ENCODE results near the gene LPP. TPM values are rescaled to one million over a fixed set of nuclear protein-coding genes. Genes with fewer than 3 reads are reported as not detected.
A peak's percentile ranks its signal among the peaks of the same experiment; 100 is the strongest.

Gene LPP
- total RNA-seq, 1 donor: 77.4 TPM

DNA sequence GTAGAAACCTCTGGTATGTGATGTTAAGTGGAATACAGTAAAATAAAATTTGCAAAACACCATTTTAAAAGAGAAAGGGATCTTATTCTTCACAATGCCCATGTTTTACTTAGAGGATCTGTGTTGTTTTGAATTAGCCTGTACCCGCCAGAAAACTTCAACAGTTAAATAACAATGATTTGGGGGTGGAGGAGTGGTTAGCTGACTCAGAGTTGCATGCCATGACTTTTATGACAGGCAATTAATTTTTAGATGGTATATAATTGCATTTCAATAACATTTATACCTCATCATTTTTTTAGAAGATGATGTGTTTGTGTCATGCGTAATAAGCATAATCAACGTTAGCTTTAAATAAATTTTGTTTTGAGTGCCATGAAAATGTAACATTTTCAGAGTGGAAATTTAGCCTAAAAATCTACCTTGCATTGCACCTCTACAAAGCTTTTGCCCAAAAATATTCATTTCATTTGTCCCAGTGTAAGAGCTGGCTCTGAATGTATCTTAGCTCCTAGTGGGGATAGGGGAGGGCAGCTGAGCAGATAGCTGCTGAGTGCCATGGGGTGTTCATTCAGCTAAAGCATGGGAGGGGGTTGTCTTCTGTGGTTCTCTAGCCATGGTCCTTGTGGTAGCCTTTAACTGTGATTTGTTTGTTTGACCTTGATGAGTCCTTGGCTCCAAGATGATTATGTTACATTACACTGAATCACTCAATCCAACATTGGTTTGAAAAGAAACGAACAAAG, 379.8 kb downstream of the LPP start:
- Histone ChIP-seq H3K4me1 (ENCODE audit: insufficient read depth, low read length) (peaks cover 36% of the 10 kb centered on the region), H3K4me2 (ENCODE audit: insufficient read depth, low read length) (peak overlapping the region; percentile 62), H3K27me3 (ENCODE audit: insufficient read depth, low read length) (no peaks in the 10 kb centered on the region), H3K4me3 (ENCODE audit: insufficient read depth, low read length) (peak overlapping the region; percentile 9), H3K79me2 (ENCODE audit: insufficient read depth, low read length) (peaks cover 33% of the 10 kb centered on the region), H4K20me1 (ENCODE audit: insufficient read depth, low read length) (peaks cover 10% of the 10 kb centered on the region), H3K36me3 (ENCODE audit: insufficient read depth, low read length) (no peaks in the 10 kb centered on the region), H3K27ac (ENCODE audit: low read depth, low read length) (peak overlapping the region; percentile 61), H2AFZ (ENCODE audit: low read length) (no peak overlapping the region), H3K9me3 (ENCODE audit: low read depth, low read length) (no peaks in the 10 kb centered on the region)
- no peak for DNase-seq (ENCODE audit: insufficient read length, low spot score, missing footprints)
- TF ChIP-seq, protein P1, sequence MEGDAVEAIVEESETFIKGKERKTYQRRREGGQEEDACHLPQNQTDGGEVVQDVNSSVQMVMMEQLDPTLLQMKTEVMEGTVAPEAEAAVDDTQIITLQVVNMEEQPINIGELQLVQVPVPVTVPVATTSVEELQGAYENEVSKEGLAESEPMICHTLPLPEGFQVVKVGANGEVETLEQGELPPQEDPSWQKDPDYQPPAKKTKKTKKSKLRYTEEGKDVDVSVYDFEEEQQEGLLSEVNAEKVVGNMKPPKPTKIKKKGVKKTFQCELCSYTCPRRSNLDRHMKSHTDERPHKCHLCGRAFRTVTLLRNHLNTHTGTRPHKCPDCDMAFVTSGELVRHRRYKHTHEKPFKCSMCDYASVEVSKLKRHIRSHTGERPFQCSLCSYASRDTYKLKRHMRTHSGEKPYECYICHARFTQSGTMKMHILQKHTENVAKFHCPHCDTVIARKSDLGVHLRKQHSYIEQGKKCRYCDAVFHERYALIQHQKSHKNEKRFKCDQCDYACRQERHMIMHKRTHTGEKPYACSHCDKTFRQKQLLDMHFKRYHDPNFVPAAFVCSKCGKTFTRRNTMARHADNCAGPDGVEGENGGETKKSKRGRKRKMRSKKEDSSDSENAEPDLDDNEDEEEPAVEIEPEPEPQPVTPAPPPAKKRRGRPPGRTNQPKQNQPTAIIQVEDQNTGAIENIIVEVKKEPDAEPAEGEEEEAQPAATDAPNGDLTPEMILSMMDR (IDR thresholded peaks at IDR 0.05; ENCODE audit: extremely low read depth, low read depth, low read length): no peak

DNA sequence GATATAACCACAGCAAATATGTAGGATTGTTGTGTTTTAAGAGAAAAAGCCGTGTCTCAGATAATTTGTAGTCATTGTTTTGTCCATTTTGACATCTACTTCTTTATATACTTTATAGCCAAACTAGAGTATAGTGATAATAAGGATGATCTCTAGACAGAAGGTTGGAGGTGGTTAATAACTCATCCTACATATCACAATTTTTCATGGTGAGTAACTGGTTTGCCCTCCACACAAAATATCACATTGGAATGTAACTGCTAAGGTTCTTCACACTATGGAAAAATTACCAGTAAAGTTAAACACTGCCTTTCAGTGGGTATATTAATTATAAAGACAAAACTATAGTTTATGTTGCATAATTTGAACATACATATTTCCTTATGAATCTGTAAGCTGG, 380.7 kb downstream of the LPP start:
- peaks cover 33% of the 10 kb centered on the region for H3K79me2 ChIP-seq (ENCODE audit: insufficient read depth, low read length)
- H3K27ac ChIP-seq (ENCODE audit: low read depth, low read length): peak overlapping the region; percentile 61

DNA sequence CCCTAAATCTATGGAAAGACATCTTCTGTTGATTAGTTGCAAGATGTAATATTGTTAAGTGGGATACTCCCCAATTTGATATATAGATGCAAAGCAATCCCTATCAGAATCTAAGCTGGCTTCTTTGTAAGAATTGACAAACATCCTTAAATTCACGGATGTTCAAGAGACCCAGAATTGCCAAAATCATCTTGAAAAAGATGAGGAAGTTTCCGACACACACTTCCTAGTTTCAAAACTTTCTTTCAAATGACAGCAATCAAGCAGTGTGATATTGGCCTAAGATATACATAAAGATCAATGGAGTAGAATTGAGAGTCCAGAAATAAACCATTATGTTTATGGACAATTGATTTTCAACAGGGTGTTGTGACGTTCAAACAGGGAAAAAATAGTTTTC, 383.6 kb downstream of the LPP start:
- H3K27ac ChIP-seq (ENCODE audit: low read depth, low read length): no peak overlapping the region
- no peaks in the 10 kb centered on the region for H3K27me3 ChIP-seq (ENCODE audit: insufficient read depth, low read length)
- peaks cover 34% of the 10 kb centered on the region for H3K79me2 ChIP-seq (ENCODE audit: insufficient read depth, low read length)
- DNase-seq (ENCODE audit: insufficient read length, low spot score, missing footprints): no peak
- peaks cover 10% of the 10 kb centered on the region for H4K20me1 ChIP-seq (ENCODE audit: insufficient read depth, low read length)
- H3K4me2 ChIP-seq (ENCODE audit: insufficient read depth, low read length): no peak overlapping the region
- TF ChIP-seq, protein P1 (IDR thresholded peaks at IDR 0.05; ENCODE audit: extremely low read depth, low read depth, low read length): no peak
- no peak overlapping the region for H2AFZ ChIP-seq (ENCODE audit: low read length)
- H3K4me1 ChIP-seq (ENCODE audit: insufficient read depth, low read length): peaks cover 25% of the 10 kb centered on the region
- no peaks in the 10 kb centered on the region for H3K36me3 ChIP-seq (ENCODE audit: insufficient read depth, low read length)
- no peaks in the 10 kb centered on the region for H3K9me3 ChIP-seq (ENCODE audit: low read depth, low read length)
- H3K4me3 ChIP-seq (ENCODE audit: insufficient read depth, low read length): no peak overlapping the region

More for the DNA sequence above, 380.7 kb downstream of the LPP start:
- Histone ChIP-seq H3K4me2 (ENCODE audit: insufficient read depth, low read length) (peak overlapping the region; percentile 62), H3K36me3 (ENCODE audit: insufficient read depth, low read length) (no peaks in the 10 kb centered on the region), H3K9me3 (ENCODE audit: low read depth, low read length) (no peaks in the 10 kb centered on the region), H3K27me3 (ENCODE audit: insufficient read depth, low read length) (no peaks in the 10 kb centered on the region), H2AFZ (ENCODE audit: low read length) (no peak overlapping the region), H3K4me3 (ENCODE audit: insufficient read depth, low read length) (no peak overlapping the region), H3K4me1 (ENCODE audit: insufficient read depth, low read length) (peaks cover 35% of the 10 kb centered on the region), H4K20me1 (ENCODE audit: insufficient read depth, low read length) (peaks cover 10% of the 10 kb centered on the region)
- peak; percentile 31 for DNase-seq (ENCODE audit: insufficient read length, low spot score, missing footprints)
- TF ChIP-seq, protein P1 (IDR thresholded peaks at IDR 0.05; ENCODE audit: extremely low read depth, low read depth, low read length): no peak

DNA sequence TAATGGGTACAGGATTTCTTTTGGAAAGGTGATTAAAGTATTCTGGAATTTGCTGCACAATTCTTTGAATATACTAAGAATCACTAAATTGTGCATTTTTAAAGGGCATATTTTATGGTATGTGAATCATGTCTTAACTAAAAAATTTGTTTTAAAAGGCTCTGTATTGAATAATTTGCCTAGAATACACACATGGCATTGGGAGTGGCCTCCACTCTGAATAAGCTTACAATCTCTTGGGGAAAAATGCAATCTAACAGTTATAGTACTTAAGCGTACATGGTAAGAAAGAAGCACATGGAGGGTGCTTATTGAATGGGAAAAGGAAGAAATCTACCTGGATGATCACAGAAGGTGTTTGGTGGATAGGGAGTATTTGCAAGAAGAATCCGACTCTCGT, 385.1 kb downstream of the LPP start:
- Histone ChIP-seq H4K20me1 (ENCODE audit: insufficient read depth, low read length) (peaks cover 8% of the 10 kb centered on the region), H3K4me2 (ENCODE audit: insufficient read depth, low read length) (no peak overlapping the region), H3K27me3 (ENCODE audit: insufficient read depth, low read length) (no peaks in the 10 kb centered on the region), H3K79me2 (ENCODE audit: insufficient read depth, low read length) (peaks cover 28% of the 10 kb centered on the region), H3K4me3 (ENCODE audit: insufficient read depth, low read length) (no peak overlapping the region), H3K4me1 (ENCODE audit: insufficient read depth, low read length) (peaks cover 11% of the 10 kb centered on the region), H3K9me3 (ENCODE audit: low read depth, low read length) (no peaks in the 10 kb centered on the region), H3K27ac (ENCODE audit: low read depth, low read length) (no peak overlapping the region), H2AFZ (ENCODE audit: low read length) (no peak overlapping the region), H3K36me3 (ENCODE audit: insufficient read depth, low read length) (no peaks in the 10 kb centered on the region)
- no peak for DNase-seq (ENCODE audit: insufficient read length, low spot score, missing footprints)
- TF ChIP-seq, protein P1 (IDR thresholded peaks at IDR 0.05; ENCODE audit: extremely low read depth, low read depth, low read length): no peak
